ENCODE results near the gene ADGRF1.

Gene ADGRF1

DNA sequence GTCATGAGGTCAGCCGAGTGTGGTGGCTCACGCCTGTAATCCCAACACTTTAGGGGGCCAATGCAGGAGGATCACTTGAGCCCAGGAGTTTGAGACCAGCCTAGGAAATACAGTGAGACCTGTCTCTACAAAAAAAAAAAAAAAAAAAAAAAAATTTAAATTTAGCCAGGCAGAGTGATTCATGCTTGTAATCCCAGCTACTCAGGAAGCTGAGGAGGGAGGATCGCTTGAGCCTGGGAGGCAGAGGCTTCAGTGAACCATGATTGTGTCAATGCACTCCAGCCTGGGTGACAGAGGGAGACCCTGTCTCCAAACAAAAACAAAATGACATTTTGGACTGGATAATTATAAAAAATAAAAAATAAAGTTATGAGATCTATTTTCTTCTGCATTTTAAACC is 56.2 kb downstream of the ADGRF1 start:
- in situ Hi-C loops (cut with MboI; ENCODE audit: low sequenced_read_pairs), result no loop called here

DNA sequence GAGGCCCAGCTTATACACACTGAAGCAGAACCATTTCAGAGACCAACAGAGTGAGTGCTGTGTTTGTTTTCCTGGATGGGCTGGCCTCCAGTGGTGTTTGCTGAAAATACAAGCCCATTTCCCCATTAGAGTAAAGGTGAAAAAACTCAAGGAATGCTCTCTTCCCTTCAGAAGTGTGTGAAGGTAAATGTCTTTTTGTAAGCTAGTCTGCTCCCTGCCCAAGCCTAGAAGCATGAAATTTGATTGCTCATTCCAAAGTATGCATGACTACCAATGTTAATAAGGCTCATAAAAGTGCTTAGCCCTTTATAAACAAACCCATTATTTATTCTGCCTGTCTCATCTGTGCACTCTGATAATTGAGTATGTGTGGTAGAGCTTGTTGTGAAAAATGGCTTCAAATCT is 59.1 kb downstream of the ADGRF1 start:
- in situ Hi-C loops (cut with MboI; ENCODE audit: low sequenced_read_pairs), result no loop called here

DNA sequence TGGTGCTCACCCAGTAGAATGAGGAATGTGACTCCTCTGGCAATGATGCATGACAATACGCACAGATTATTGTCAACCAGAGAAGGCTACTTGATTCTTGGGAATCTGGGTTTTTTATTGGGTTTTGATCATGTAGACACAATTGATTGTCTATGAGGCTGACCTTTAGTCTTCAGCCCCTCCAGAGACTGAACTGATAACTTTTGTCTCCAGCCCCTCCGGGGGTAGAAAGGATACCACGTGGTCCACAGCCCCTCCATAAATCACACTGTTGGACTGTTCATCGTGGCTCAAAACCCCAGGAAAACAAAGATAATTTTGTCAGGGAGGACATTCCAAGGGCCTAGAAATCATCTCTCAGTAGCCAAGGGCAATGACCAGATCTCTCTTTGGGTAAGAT is 62.9 kb downstream of the ADGRF1 start:
- in situ Hi-C loops (cut with MboI; ENCODE audit: low sequenced_read_pairs), result no loop called here

DNA sequence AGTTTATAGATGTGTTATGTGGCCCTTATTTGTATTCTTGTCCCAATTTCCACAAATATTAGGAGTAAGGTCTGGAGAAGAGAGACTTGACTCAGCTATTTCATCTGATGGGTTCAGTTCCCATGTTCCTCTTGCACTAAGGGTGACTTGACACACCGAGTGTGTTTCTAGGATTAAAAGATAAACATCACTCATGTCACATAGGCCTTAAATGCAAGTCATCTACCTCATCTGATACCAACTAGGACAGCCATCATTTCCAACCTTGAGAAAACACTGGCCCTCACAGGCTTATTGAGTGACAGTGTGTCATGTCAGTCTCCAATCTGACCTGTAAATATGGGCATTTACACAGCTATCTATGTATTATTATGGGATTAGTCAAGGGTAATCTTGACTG is 67.3 kb downstream of the ADGRF1 start:
- in situ Hi-C loops (cut with MboI; ENCODE audit: low sequenced_read_pairs), result no loop called here

DNA sequence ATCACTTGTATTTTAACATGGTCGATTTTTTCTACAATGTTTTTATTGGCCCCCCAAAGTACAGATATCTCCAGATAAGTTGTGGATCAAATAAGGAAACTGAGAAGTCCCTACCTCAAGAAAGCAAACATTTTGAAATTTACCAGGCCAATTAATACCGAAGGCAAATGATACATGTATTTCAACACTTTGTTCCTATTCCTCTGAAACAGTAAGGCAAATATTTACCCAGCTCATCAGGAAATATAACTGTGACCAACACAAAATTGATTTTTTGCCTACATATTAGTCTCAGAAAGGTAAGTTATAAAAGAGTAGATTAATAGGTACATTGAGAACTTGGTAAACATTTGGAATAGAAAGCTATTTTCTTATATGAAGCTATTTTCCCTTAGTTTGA is 69.1 kb downstream of the ADGRF1 start:
- in situ Hi-C loops (cut with MboI; ENCODE audit: low sequenced_read_pairs), result no loop called here

DNA sequence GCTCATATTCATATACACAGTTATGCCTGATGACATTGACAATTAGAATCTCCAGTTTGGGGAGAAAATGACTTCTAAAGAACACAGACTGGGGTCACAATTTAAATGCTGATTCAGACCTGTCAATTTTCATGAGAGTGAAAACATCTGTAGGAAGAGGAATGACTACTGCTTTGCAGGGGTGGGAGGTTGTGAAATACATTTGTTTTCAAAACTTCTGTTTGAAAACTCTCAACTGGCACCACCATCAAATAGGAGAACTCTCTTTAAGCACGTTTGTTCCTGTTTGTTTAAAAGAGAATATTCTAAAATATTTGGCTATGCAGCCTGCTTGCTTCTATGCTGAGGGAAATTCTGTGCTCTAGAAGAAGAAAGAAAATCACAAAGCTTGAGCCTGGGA is 69.6 kb downstream of the ADGRF1 start:
- in situ Hi-C loops (cut with MboI; ENCODE audit: low sequenced_read_pairs), result no loop called here

DNA sequence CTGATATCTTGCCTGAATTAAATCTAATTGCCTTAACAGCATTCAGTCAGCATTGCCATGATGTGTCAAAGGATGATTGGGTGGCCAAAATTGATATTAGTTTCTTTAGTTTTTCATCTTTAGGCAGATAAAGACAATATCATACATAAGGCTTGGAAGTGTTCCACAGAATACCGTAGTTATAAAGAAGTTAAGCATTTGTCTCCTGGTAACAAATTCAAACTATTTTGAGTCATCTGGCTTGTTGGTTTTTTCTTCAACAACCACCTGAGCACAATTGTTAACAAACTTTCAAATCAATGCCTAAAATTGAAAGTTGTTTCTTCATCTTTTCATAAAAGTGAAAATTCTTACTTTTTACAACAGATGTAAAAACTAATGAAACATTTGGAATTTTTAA is 72.9 kb downstream of the ADGRF1 start:
- in situ Hi-C loops (cut with MboI; ENCODE audit: low sequenced_read_pairs), result no loop called here

DNA sequence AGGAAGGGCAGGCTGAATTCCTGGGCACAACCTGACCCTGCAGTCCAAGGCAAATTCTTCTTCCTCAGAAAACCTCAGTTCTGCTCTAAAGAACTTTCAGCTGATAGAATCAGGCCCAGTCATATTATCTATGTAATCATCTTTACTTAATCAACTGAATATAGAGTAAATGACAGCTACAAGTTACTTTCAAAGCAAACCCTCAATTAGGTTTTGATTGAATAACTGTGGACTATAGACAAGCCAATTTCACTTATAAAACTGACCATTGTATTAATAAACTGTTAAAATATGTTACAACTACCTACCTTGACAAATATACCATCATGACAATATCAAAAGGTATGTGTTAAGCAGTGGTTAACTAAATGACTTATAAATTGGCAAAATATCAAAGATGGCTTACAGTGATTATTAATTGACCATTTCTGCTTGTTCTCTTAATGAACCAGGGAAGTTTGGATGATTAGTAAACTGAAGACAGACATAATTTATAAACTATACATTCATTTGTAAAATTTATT is 74.2 kb downstream of the ADGRF1 start:
- in situ Hi-C loops (cut with MboI; ENCODE audit: low sequenced_read_pairs), result no loop called here

DNA sequence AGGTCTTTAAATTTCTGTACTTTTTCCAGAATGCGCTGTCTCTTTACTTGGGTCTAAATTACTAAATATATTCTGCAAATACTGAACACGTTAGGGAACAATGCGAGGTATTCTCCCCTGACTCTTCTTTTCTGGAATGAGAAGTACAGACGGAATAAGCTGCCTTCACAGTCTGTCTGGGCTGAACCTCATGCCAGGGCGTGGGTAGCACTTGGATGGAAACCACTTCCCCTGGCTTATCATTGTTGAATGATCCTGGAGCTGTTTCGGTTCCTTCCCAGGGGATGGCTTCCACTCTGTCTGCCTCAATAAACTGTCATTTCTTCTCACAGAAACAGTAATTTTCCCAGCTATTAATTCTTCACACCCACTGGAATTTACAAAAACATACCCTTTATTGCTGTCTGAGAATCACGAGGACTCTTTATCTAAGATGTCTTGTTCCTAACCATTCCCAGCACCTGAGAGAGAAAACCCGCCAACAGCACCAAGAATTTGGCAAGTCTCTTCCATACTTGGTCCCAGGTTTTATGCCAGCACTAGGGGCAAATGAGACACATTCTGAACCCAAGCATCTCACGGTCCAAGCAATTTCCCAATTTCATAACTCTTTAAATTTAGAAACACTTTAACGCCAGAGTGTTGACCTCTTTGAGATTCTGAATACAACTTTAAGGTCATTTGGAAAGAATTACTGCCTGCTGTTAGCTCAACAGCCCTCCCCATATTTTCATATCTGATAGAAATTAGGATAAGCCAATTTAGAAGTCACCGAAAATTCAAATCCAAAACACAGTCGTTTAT is 77.2 kb downstream of the ADGRF1 start:
- in situ Hi-C loops (cut with MboI; ENCODE audit: low sequenced_read_pairs), result no loop called here

DNA sequence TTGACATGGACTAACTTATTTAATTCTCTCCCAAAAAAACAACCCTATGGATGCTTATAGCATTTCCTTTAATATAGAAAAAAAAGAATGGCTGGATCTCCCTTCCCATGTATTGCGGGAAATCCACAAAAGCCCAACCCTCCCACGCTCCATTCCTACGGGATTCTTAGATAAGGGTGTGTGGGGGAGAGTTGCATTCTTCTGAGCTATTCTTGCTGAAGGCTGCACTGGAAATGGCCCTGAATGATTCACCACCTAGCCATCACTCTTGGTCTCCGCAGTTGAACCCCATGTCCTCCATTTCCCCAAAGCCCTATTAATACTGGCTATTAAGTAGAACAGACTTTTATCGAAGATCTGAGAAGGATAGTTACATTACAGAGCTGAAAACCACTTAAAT is 78.5 kb downstream of the ADGRF1 start:
- in situ Hi-C loops (cut with MboI; ENCODE audit: low sequenced_read_pairs), result no loop called here

DNA sequence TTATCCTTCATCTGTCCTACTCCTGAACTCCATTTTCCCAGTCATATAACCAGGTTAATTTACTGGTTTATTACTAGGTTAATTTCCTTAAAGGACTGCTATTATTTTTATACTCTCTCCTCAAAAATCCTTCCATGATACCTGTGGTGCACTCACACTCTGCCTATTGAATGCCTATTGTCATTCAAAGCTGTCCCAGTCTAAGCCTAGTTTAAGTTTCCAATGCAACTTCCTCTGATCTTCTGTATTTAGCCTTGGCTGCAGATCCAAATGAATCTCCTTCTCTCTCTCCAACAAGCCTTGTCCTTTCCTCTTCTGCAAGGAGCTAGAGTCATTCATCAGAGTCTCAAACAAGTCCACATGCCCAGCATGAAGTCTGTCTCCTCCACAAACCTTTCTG is 79.1 kb downstream of the ADGRF1 start:
- in situ Hi-C loops (cut with MboI; ENCODE audit: low sequenced_read_pairs), result no loop called here

DNA sequence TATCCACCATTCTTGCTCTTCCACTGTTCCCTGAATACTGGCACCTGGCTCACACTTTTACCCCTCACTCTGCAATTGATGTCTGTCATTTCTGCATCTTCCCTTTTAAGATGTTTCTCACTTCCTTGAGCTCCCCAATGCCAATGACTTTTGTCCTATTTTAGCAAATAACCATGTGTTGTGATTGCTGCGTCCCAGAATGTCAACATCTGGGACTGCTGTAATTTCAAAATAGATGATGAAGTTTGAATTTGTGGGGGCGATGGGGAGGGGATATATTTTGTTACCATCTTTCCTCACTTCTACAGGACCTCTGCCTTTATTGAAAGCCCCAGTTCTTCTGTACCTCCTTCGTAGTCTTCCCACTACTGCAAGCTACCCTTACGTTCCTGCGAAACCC is 80.4 kb downstream of the ADGRF1 start:
- in situ Hi-C loops (cut with MboI; ENCODE audit: low sequenced_read_pairs), result no loop called here

DNA sequence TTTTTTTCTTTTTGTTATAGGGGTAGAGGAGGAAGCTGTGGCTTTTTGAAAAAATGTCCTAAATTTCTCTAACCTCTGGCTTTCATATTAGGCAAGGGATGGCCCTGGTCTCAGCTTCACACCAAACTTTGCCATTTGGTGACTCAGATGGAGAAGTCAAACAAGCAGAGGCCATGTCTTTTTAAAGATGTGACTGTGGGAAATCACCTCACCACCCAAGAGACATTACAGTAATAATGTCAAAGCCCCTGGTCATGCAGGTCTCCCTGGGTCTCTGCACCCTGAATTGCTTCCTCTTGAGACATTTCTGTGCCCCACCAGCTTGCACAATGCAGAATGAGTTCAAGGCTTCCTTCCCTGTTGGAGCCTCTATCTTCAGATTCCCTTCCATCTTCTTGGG is 80.9 kb downstream of the ADGRF1 start:
- in situ Hi-C loops (cut with MboI; ENCODE audit: low sequenced_read_pairs), result no loop called here

DNA sequence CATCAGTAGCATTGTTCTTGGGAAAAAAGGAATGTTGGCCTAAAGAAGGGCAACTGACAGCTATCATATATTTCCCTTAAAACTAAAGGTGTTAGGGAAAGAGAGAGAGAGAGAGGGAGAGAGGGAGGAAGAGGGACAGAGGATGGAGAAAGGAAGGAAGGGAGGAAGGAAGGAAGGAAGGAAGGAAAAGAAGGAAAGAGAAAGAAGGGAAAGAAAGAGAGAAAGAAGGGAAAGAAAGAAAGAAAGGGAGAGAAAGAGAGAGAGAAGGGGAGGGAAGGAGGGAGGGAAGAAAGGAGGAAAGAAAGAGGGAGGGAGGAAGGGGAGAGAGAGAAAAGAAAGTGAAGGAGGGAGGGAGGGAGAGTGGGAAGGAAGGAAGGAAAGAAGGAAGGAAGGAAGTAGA is 82.7 kb downstream of the ADGRF1 start:
- in situ Hi-C loops (cut with MboI; ENCODE audit: low sequenced_read_pairs), result no loop called here

DNA sequence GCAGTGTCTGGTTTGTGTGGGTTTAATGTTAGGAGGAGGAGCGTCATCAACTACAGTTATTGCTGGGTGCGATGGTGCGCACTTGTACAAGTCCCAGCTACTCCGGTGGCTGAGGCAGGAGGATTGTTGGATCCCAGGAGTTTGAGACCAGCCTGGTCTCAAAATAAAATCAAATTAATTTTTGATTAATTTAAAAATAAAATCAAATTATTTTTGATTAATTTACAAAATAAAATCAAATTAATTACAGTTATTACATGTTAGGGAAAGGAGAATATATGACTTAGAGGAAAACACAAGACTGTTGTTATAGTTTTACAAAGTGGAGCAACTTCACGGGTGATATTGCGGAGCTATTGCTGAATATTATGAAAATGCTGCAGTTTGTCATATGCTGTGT is 85.7 kb downstream of the ADGRF1 start:
- in situ Hi-C loops (cut with MboI; ENCODE audit: low sequenced_read_pairs), result no loop called here

DNA sequence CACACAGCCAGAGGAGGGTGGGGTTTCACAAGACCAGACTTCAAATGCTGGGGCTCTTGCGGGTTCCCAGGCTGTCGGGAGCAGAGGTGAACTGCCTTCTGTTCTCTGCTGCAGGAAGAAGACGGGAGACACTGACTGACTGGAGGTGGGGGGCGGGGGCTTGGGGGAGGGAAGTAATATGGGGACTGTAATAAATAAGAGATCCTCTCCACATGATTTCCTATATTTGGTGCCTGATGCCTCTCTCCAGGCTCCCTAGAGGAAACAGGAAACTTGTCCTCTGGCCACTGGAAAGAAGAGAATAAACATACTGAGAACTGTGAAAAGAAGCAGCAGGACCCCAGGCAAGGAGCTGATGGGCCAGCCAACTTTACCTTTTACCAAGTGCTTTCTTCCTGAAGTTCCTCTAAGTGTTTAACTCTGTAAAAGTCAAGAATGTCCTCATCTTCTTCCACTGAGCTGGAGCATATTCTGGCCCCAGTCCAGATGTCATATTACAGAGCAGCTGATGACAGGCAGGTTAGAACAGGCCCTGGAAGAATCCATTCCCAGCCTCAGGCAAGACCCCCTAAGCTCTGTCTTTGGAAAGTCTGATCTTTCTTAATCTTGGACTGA is 87.2 kb downstream of the ADGRF1 start:
- in situ Hi-C loops (cut with MboI; ENCODE audit: low sequenced_read_pairs), result no loop called here

DNA sequence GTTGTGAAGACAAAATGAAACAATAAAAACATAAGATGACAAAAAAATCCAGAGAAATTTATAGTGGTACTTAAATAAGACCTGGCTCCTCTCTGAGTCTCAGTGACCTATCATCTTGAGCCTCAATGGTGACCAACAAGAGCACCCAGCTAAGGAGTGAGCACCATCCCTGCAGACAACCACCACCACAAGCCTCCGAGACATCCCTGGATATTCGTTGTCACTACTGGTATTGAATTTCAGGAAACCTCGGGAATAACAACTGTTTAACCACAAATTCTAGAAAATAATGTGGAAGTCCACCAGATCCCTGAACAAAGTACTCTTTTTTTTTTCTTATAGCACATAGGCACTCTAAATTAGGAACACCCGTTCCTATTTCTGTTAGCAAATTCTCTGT is 88.2 kb downstream of the ADGRF1 start:
- in situ Hi-C loops (cut with MboI; ENCODE audit: low sequenced_read_pairs), result no loop called here

DNA sequence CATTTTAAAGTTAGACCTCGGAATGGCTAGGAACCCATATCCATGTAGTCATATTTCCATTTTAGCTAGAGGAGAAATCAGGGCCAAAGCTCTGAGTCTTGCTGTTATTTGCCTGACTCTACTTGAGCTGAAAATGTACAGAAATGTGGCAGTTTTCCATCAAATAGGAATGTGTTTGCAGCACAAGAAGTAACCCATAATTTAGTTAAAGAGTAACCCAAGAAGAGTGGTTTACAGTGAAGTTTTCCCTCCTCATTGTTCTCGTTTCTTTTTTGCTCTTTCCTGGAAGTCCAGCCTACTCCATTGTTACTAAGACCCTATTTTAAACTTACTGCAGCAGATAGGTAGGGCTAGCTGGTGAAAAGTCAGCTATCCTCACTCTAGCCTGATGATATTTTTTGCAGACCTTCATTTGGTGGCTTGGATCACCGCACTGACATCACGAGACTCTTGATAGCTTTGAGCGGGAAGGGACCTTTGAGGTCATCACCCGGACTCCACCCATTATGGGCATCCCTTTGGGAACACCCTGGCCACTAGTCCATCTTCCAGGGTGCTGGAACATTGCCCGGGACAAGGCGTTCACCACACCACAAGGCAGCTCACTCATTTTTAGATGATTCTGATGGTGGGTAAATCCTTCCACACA is 92.4 kb downstream of the ADGRF1 start:
- in situ Hi-C loops (cut with MboI; ENCODE audit: low sequenced_read_pairs), result no loop called here

DNA sequence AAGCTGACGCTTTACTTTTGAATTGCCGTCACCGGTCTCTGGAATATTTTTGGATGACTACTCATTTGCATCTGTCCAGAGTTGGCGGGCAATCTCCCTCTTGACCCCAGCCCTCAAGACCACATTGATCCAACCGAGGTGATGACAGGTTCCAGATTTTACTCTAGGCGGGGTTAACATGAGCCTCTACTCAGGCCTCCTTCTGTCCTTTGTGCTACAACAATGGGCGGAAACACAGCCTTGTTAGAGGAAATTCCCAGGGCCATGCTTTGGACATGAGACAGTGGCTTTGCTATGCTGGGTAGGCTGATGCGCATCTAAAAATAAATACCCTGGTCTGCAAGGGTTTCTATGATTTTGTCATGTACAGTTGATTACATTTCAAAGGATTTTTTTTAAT is 93.4 kb downstream of the ADGRF1 start:
- in situ Hi-C loops (cut with MboI; ENCODE audit: low sequenced_read_pairs), result no loop called here
